NK-92 (cell line): Measurements from ENCODE around the gene KRTAP19-1.
"Not testable (repeated sequence)": the region's sequence is repeated elsewhere in the genome, so short reads cannot be mapped to it uniquely, and the experiment has no call there.

Experiments used
- DNase-seq: peaks from one replicate; lab custom pipeline; 2025; ENCODE audit not compliant: unreplicated experiment; lab: John Stamatoyannopoulos, UW

Gene KRTAP19-1

DNA sequence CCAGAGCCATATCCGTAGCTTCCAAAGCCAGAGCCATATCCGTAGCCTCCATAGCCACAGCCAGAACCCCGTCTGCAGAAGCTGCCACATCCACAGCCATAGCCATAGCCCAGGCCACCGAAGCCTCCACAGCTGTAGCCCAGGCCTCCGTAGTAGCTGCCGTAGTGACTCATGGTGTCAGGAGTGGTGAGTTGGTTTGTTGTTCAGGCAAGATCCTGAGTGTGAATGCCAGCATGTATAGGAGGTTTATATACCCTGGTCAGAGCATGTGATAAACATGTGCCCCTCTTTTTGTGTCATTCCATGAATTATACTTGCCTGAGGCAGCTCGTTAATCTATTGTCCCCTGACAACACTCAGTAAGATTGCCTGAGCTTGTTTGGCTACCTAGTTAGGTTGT, at the start of gene KRTAP19-1:
Gene KRTAP19-1, minus strand, starts transcription at position 223 of the 400 bp plus-strand sequence. Its CDS starts 50 bp downstream, at position 173.
- DNase-seq, result no peak

DNA sequence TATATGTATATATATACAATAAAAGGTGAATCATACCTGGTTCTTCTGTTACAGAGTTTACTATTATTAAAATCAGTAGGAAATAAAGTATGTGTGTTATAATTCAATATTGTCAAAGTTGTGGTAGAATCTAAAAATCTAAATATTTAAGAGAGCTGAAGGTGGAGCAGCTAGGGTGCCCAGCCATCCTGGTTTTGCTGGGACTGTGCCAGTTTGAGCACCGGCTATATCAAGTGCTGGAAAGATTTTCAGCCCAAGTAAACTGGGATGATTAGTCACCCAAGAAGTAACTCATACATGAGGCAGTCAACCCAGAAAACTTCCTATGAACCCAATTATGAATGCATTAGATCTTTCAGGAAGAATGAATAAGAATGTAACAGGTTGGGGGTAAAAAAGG, 38.7 kb upstream of the KRTAP19-1 start:
- no peak for DNase-seq

DNA sequence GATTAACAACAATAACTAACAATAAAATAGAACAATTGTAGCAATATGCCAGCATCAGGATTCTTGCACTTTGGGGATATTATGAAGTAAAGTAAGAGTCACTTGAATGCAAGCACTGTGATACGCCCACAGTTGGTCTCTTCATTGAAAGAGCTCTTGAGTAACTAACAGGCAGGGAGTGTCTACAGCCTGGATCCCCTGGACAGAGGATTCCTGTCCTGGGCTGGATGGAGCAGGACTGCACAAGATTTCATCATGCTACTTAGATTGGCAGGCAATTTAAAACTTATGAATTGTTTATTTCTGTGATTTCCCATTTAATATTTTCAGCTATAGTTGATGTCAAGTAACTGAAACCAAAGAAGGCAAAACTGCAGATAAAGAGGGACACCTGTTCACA, 35.5 kb upstream of the KRTAP19-1 start:
- no peak for DNase-seq

DNA sequence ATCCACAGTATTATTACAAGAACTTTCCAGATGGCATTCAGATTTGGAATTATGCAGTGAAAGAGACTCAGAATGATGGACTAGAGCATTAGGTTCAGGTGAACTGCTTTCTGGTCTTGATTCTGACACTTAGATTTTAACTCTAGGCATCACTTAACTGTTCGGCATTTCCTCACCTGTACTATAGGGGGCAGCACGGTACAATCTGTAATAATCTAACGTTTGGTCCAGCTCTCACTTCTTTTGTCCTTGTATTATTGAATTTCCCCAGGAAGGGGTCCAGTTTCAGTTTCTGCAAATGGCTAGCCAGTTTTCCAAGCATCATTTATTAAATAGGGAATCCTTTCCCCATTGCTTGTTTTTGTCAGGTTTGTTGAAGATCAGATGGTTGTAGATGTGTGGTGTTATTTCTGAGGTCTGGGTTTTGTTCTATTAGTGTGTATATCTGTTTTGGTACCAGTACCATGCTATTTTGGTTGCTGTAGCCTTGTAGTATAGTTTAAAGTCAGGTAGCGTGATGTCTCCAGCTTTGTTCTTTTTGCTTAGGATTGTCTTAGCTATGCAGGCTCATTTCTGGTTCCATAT, 25.5 kb upstream of the KRTAP19-1 start:
- DNase-seq, result not testable (repeated sequence)

DNA sequence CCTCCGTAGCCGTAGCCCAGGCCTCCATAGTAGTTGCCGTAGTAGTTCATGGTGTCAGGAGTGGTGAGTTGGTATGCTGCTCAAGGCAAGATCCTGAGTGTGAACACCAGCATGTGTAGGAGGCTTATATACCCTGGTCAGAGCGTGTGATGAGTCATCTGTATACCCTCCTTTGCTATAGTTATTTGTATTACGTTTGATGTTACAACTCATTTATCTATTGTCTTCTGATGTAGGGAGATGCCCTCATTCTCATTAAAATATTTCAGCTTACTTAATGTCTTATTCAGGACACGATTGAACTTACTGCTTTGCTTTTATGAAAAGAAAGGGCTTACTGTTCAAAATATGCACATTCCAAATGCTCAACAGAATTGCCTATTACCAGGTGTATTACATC, 21.9 kb upstream of the KRTAP19-1 start, which contains the start of gene KRTAP19-5:
Gene KRTAP19-5, minus strand, starts transcription at position 101 of the 400 bp plus-strand sequence. Its CDS starts 51 bp downstream, at position 50.
- no peak for DNase-seq

DNA sequence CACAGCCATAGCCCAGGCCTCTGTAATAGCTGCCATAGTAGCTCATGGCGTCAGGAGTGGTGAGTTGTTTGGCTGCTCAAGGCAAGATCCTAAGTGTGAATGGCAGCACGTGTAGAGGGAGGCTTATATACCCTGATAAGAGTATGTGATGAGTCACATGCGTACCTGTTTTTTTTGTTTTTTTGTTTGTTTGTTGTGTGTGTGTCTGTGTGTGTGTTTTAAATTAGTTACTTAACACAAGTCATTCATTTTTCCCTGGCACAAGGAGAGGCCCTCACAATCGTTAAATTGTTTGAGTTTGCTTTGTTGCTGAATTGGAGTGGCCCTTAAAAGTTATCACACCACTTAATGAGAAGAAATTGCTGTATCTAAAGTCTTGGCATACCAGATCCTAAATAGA, 16.9 kb upstream of the KRTAP19-1 start, which contains the start of gene KRTAP19-4:
Gene KRTAP19-4, minus strand, starts transcription at position 101 of the 400 bp plus-strand sequence. Its CDS starts 55 bp downstream, at position 46.
- DNase-seq, result no peak

DNA sequence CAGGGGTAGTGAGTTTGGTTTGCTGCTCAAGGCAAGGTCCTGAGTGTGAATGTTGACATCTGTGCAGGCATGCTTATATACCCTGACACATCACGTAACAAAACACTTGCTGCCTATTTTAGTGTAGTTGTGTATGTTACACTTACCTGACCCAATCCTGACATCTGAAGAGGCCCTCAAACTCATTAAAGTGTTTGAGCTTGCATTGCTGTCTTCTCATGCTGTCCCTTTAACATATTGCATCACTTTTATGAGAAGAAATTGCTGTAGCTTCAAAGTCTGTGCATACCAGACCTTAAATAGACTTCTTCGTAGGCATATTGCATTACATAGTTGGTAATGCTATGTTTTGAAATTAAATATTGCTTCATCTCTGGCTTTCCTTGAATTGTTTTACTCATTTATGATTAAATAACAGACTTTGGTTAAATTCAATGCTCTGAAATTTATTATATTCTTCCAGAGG, 11.8 kb upstream of the KRTAP19-1 start, which contains the start of gene KRTAP19-3:
Gene KRTAP19-3, minus strand, starts transcription at position 51 of the 466 bp plus-strand sequence. CDS start 56 bp downstream, outside the sequence.
- no peak for DNase-seq

DNA sequence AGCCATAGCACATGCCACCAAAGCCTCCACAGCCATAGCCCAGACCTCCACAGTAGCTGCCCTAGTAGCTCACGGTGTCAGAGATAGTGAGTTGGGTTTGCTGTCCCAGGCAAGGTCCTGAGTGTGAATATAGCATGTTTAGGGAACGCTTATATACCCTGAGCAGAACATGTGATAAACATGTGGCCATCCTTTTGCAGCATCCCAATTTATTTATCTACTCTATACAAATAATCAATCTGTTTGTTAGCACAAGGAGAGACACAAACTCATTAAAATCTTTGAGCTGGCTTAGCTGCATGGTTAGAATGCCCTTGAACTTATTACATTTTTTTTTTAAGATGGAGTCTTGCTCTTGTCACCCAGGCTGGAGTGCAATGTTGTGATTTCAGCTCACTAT, 7.2 kb upstream of the KRTAP19-1 start, which contains the start of gene KRTAP19-2:
Gene KRTAP19-2, minus strand, starts transcription at position 101 of the 400 bp plus-strand sequence. Its CDS starts 88 bp downstream, at position 13.
- DNase-seq, result no peak

DNA sequence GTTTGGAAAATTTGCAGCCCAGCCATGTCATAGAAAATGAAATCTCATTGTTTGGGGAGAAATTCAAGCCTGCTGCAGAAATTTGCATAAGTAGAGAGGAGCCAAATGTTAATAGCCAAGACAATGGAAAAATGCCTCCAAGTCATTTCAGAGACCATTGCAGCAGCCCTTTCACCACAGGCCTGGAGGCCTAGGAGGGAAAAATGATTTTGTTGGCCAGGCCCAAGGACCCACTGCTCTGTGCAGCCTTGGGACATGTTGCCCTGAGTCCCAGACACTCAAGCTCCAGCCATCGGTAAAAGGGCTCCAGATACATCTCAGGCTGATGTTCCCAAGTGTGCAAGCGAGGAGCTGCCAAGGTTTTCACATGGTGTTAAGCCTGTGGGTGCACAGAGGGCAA, 6.0 kb upstream of the KRTAP19-1 start:
- DNase-seq, result no peak

DNA sequence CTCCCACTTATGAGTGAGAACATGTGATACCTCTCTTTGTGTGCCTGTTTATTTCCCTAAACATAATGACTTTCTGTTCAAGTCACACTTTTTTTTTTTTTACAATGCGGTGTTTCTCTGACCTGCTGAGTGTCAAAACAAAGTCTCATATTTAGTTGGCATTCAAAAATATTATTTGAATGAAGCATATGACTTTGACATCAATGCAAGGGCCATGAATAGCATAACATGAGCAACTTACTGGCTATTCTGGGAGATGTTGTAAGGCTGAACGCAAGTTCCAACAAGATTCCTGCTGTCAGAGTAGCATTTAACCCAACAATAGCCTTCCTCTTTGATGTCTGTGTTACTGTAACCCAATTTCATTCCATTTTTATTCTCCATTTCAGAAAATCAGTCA, 2.0 kb upstream of the KRTAP19-1 start:
- DNase-seq, result no peak

DNA sequence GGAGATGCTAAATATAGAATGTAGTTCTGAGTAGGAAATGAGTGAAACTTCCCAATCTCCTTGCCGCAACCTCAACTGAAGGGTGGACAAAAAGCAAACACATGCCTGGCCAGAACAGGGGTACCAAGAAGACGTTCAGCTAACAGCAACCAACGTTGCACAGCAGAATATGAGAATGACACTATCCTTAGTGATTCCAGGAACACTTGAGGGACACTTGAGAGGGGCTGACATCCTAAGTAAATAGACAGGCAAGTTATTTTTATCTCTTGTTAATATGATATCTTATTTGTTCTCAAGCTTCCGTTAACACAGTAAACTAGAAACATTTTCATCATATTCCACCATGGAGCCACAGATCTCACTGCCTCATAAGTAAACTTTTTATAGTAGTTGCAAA, 908 bp downstream of the KRTAP19-1 start:
- no peak for DNase-seq

DNA sequence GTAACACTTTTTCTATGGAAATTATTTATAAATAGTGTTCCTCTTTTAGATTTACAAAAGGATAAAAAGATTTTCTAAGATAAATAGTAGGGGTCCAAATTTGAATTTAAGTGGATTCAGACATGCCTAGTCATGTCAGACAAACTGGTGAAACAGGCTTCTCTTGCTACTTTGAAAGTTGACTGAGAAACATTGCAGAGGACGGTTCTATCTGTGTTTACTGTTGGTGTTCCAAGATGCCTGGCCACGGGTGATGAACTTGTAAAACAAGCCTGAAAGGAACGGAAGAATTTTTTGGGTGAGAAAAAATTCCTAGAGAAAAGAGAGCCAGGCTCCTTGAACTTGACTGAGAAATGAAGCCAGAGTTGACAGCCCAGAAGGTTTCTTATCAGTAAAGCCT, 2.2 kb downstream of the KRTAP19-1 start:
- DNase-seq, result no peak

DNA sequence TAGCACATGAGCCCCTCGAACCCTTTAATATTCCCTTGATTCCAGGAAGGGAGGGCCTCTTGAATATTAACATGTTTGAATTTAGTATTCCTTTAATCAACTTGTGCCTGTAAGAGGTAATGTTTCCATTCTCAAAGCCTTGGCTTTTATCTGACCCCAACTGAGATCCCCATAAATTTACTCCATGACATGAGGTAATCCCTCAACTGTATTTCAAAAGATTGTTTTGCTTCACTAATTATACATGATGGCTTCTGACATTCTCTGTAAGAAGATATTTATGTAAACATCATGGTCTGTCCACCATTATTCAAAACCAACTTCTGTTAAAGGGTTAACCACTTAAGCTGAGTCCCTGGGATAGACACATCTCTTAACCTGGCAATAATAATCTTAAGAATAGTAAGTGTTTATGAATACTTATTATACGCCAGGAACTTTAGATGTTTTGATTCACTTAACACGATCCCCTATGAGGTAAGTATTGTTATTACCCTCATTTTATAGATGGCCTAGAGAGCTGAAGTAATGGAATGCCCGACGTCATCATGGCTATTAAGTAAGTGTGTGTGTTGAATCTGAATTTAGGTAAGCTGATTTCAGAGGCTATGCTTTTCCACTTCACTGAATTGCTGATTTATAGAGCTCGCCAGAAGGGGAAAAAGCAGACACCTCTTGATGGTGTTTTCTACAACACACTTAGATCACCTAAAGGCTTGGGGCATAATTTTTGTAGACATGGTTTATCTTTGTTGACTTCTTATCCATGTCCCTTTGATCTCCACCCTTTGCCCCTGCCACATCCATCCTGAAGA, 11.1 kb downstream of the KRTAP19-1 start:
- no peak for DNase-seq

DNA sequence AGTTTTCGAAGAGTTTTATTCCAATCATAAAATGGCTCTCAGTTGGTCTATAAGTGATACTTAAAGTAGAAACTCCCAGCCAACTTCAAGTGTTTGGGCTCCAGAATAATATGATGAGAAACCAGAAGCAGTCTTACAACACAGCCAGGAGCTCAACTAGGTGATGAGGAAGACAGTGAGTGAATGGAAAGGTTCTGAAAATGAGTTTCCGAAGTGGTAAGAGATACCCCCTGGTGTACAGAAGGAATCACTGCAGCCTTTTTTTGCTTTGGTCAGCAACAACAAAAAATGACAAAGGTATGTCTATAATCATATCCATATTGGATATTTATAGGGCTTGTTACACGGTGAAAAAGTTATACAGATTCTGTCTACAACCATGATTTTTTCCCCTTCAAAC, 16.5 kb downstream of the KRTAP19-1 start:
- no peak for DNase-seq

DNA sequence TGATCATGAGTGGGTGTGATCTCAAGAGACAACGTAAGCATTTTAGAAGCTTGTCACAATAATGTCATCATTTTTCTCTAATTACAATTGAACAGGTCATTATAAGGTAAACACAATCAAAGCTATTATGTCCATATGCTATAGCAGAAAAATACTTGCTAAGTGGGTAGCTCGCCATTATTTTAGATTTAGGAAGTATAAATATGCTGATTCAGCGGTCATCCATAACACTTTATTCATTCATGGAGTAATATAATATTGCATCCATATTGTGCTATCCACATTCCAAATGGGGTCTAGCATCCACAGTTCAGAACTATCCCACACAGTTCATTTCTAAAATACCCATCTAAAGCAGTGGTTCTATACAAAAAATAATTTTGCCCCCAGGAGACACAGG, 31.7 kb downstream of the KRTAP19-1 start:
- DNase-seq, result no peak

DNA sequence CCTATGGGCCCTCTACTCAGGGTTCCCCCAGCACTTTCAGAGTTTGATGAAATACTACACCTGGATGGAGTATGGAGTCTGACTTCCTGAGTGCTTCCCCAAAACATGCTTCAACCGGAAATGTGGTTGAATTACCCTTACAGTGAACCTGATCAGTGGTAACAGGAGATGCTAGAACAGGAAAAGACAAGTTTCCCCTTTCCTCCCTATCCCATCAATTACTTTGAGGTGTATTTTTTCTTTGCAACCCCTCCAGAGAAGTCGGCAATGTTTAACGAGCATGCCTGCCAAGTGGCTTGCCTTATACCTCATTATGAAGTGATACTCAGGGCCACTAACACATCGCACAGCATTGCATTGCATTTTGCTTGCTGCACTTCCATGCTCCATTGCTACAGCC, 33.1 kb downstream of the KRTAP19-1 start:
- no peak for DNase-seq

DNA sequence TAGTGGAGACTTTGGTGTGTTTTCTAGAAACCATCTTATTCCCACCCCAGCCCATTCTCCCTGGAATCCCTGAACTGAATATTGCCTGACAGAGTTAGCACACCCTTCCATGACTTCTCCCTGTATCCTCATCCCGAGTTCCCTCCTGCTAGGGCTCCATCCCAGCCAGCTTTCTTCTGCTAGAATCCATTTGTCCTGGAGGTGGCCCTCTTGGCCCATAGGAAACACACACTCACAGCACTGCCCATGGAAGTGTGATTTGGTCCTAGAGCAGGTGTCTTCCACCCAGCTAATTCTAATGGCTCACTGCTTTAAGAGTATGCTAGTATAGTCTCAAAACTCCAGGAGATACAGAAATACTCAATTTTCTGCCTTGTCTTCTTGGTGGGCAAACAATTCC, 36.0 kb downstream of the KRTAP19-1 start:
- no peak for DNase-seq

DNA sequence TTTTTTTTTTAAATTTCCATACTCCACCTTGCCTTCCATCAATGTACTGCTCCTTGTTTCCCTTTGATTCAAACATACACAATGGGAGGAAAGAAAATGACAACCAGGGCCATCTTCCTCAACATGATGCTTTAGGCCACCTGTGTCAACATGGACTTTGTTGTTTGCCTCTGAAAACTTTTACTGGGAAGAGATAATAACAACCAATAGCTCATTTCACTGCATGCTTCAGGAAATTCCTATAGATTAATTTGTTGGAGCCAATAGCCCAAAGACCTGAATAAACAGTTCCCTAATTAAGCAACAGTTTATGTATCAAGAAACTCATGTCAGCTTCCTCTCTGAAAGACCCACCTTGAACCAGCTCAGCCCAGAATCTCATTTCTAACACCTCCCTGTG, 36.9 kb downstream of the KRTAP19-1 start:
- DNase-seq, result no peak

DNA sequence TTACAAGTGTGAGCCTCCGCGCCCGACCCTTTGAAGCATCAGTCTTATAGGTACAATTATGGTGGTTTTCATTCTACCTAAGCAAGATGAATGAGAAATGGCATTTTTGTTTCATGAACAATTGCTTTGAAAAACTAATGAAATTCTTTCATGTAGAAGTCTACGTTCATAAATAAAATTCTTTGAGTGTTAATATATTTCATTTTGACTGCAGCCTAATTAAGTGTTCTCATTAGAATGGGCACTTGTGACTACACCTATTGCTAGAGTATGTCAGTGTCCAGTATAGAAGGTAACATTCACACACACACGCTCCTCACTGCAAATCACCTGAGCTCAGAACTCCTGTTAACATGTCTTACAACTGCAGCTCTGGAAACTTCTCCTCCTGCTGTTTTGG, 40.2 kb downstream of the KRTAP19-1 start, which contains the start of gene KRTAP15-1:
Gene KRTAP15-1, plus strand, starts transcription at position 301 of the 400 bp plus-strand sequence. Its CDS starts 53 bp downstream, at position 354.
- no peak for DNase-seq

DNA sequence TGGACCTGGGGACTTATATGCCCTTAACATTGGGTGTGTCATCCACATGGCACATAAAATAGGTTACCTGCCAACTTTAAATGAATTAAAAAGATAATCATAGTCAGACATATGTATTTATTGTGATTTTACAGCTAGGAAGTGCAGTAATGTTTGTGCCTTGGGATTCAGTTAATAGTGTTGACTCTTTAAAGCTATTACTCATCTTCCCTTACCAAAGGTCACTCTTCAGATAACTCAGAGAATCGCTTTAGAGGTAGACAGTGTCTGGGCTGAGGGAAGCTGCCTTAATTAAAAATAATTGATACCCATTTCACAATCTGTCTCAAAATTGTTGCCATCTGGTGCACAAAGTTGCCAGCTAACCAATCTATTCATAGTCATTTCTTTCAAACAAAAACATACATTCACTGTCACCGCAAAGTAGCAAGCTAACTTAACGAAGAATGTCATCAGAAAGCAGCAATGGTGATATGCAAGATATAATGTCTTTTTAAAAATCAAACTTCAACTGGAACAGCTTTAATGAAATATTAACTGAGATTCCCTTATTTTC, 43.1 kb downstream of the KRTAP19-1 start:
- DNase-seq, result no peak

DNA sequence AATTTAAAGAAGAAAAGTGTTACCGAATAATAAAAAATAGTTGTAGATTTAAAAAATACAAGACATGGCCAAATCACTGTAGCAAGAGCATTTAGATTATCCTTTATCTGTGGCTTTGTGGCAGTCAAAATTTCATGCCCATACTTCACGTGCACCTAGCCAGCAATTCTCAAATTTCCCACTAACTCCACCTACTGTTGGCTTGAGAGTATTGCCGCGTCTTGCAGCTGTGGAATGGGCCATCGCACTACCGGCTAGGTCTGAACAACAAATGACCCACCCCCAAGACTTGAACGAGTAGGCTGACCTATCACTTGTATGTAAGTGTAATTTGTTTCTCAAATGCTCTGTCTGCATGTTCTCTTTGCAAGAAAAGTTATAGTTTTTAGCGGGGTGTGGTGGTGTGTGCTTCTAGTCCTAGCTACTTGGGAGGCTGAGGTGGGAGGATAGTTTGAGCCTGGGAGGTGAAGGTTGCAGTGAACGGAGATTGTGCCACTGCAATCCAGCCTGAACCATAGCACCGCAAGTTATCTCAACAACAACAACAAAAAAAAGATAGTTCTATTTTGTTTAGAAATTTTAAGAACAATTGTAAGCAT, 46.0 kb downstream of the KRTAP19-1 start:
- DNase-seq, result no peak
